ENCODE measurements around the gene DLG2.

The DLG2 gene

GRCh38 chr11:85347291-85347690 is 279.9 kb downstream of the DLG2 start:
- TF ChIP-seq SIN3A (IDR thresholded peaks at IDR 0.05; ENCODE audit: borderline replicate concordance, insufficient read depth, low read length) = no peak
- TF ChIP-seq FOXP2 (optimal IDR thresholded peaks at IDR 0.05; ENCODE audit: borderline replicate concordance, extremely low read depth, extremely low read length, insufficient read depth) = no peak
- no peak for TF ChIP-seq TAF1 (IDR thresholded peaks at IDR 0.05; ENCODE audit: borderline replicate concordance, insufficient read depth, low read length)
- no peak for TF ChIP-seq POLR2AphosphoS5 (IDR thresholded peaks at IDR 0.05; ENCODE audit: low read depth, low read length)
- no peak for TF ChIP-seq REST (IDR thresholded peaks at IDR 0.05; ENCODE audit: insufficient read depth in 1 of 2, low read depth in 2 of 2, low read length in 2 of 2)

- TF ChIP-seq FOXP2 (optimal IDR thresholded peaks at IDR 0.05; ENCODE audit: borderline replicate concordance, extremely low read depth, extremely low read length, insufficient read depth) (no peak), REST (IDR thresholded peaks at IDR 0.05; ENCODE audit: insufficient read depth in 1 of 2, low read depth in 2 of 2, low read length in 2 of 2) (no peak), TAF1 (IDR thresholded peaks at IDR 0.05; ENCODE audit: borderline replicate concordance, insufficient read depth, low read length) (no peak), SIN3A (IDR thresholded peaks at IDR 0.05; ENCODE audit: borderline replicate concordance, insufficient read depth, low read length) (no peak), POLR2AphosphoS5 (IDR thresholded peaks at IDR 0.05; ENCODE audit: low read depth, low read length) (no peak)
Measured at GRCh38 chr11:85346484-85346883, 280.7 kb downstream of the DLG2 start.

- TF ChIP-seq REST (IDR thresholded peaks at IDR 0.05; ENCODE audit: insufficient read depth in 1 of 2, low read depth in 2 of 2, low read length in 2 of 2) (no peak), FOXP2 (optimal IDR thresholded peaks at IDR 0.05; ENCODE audit: borderline replicate concordance, extremely low read depth, extremely low read length, insufficient read depth) (no peak), TAF1 (IDR thresholded peaks at IDR 0.05; ENCODE audit: borderline replicate concordance, insufficient read depth, low read length) (no peak)
Measured at GRCh38 chr11:85318573-85318972, 308.6 kb downstream of the DLG2 start.

GRCh38 chr11:85316967-85317366 is 310.2 kb downstream of the DLG2 start:
- TF ChIP-seq FOXP2 (optimal IDR thresholded peaks at IDR 0.05; ENCODE audit: borderline replicate concordance, extremely low read depth, extremely low read length, insufficient read depth) (no peak), TAF1 (IDR thresholded peaks at IDR 0.05; ENCODE audit: borderline replicate concordance, insufficient read depth, low read length) (no peak), POLR2AphosphoS5 (IDR thresholded peaks at IDR 0.05; ENCODE audit: low read depth, low read length) (no peak), REST (IDR thresholded peaks at IDR 0.05; ENCODE audit: insufficient read depth in 1 of 2, low read depth in 2 of 2, low read length in 2 of 2) (no peak), SIN3A (IDR thresholded peaks at IDR 0.05; ENCODE audit: borderline replicate concordance, insufficient read depth, low read length) (no peak)

GRCh38 chr11:85313741-85314140 is 313.4 kb downstream of the DLG2 start:
- TF ChIP-seq TAF1 (IDR thresholded peaks at IDR 0.05; ENCODE audit: borderline replicate concordance, insufficient read depth, low read length) (no peak), REST (IDR thresholded peaks at IDR 0.05; ENCODE audit: insufficient read depth in 1 of 2, low read depth in 2 of 2, low read length in 2 of 2) (no peak), FOXP2 (optimal IDR thresholded peaks at IDR 0.05; ENCODE audit: borderline replicate concordance, extremely low read depth, extremely low read length, insufficient read depth) (no peak), POLR2AphosphoS5 (IDR thresholded peaks at IDR 0.05; ENCODE audit: low read depth, low read length) (no peak), SIN3A (IDR thresholded peaks at IDR 0.05; ENCODE audit: borderline replicate concordance, insufficient read depth, low read length) (no peak)
